HL-60 (cell line): Measurements from ENCODE around the gene SERPINE2.

ENCODE experiments used
- POLR2AphosphoS5 ChIP-seq: IDR thresholded peaks from 2 replicates; pipeline ENCODE4 v1.6.1; 2012; ENCODE audit warnings: low read depth
- TF ChIP-seq, protein P1 (sequence below): IDR thresholded peaks from one replicate; pipeline ENCODE4 v1.5.1; 2011; ENCODE audit warnings: low read length, control low read depth, inconsistent platforms; ENCODE audit not compliant: insufficient read depth

GRCh38 chr2:224078656-224079055 lies 39.6 kb upstream of the SERPINE2 start:
- TF ChIP-seq, protein P1, sequence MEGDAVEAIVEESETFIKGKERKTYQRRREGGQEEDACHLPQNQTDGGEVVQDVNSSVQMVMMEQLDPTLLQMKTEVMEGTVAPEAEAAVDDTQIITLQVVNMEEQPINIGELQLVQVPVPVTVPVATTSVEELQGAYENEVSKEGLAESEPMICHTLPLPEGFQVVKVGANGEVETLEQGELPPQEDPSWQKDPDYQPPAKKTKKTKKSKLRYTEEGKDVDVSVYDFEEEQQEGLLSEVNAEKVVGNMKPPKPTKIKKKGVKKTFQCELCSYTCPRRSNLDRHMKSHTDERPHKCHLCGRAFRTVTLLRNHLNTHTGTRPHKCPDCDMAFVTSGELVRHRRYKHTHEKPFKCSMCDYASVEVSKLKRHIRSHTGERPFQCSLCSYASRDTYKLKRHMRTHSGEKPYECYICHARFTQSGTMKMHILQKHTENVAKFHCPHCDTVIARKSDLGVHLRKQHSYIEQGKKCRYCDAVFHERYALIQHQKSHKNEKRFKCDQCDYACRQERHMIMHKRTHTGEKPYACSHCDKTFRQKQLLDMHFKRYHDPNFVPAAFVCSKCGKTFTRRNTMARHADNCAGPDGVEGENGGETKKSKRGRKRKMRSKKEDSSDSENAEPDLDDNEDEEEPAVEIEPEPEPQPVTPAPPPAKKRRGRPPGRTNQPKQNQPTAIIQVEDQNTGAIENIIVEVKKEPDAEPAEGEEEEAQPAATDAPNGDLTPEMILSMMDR, result no peak
- no peak for TF ChIP-seq POLR2AphosphoS5
